NB4 (cell line): ENCODE measurements around the gene MBLAC2.
A peak's percentile ranks its signal among the peaks of the same experiment; 100 is the strongest.

ENCODE experiments used
- DNase-seq: peaks from one replicate; pipeline ENCODE4 v3.0.0; 2010; ENCODE audit warnings: low read depth
- H3K4me3 ChIP-seq: one replicate; pipeline ENCODE4 v1.5.1; 2011; ENCODE audit warnings: mild to moderate bottlenecking, low read depth, low read length, moderate library complexity
- MYC ChIP-seq: IDR thresholded peaks from 2 replicates; pipeline ENCODE4 v1.6.1; 2011; ENCODE audit warnings: low read depth, low read length
- POLR2A ChIP-seq: IDR thresholded peaks from 2 replicates; pipeline ENCODE4 v1.6.1; 2011; ENCODE audit warnings: mild to moderate bottlenecking; ENCODE audit not compliant: insufficient read length; ENCODE audit errors: extremely low read depth
- TF ChIP-seq, protein P1 (sequence below): IDR thresholded peaks from 2 replicates; pipeline ENCODE4 v1.6.1; 2011; ENCODE audit warnings: low read depth, low read length
- TF ChIP-seq, protein P2 (sequence below): IDR thresholded peaks from one replicate; pipeline ENCODE4 v1.5.1; 2012; ENCODE audit warnings: low read depth, low read length

The MBLAC2 gene

GRCh38 chr5:90421136-90421535, 53.4 kb downstream of the MBLAC2 start:
- DNase-seq, result peak; percentile 8
- TF ChIP-seq, protein P1, sequence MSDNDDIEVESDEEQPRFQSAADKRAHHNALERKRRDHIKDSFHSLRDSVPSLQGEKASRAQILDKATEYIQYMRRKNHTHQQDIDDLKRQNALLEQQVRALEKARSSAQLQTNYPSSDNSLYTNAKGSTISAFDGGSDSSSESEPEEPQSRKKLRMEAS, result no peak
- TF ChIP-seq, protein P2, sequence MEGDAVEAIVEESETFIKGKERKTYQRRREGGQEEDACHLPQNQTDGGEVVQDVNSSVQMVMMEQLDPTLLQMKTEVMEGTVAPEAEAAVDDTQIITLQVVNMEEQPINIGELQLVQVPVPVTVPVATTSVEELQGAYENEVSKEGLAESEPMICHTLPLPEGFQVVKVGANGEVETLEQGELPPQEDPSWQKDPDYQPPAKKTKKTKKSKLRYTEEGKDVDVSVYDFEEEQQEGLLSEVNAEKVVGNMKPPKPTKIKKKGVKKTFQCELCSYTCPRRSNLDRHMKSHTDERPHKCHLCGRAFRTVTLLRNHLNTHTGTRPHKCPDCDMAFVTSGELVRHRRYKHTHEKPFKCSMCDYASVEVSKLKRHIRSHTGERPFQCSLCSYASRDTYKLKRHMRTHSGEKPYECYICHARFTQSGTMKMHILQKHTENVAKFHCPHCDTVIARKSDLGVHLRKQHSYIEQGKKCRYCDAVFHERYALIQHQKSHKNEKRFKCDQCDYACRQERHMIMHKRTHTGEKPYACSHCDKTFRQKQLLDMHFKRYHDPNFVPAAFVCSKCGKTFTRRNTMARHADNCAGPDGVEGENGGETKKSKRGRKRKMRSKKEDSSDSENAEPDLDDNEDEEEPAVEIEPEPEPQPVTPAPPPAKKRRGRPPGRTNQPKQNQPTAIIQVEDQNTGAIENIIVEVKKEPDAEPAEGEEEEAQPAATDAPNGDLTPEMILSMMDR, result no peak
- TF ChIP-seq POLR2A (no peak), MYC (no peak)
- H3K4me3 ChIP-seq, result no peak overlapping the region

- H3K4me3 ChIP-seq, result no peak overlapping the region
- DNase-seq, result no peak
- TF ChIP-seq, protein P1, result no peak
- no peak for TF ChIP-seq POLR2A
- TF ChIP-seq MYC, result no peak
- TF ChIP-seq, protein P2, result no peak
Observed at GRCh38 chr5:90418214-90418613, 56.4 kb downstream of the MBLAC2 start.

DNA sequence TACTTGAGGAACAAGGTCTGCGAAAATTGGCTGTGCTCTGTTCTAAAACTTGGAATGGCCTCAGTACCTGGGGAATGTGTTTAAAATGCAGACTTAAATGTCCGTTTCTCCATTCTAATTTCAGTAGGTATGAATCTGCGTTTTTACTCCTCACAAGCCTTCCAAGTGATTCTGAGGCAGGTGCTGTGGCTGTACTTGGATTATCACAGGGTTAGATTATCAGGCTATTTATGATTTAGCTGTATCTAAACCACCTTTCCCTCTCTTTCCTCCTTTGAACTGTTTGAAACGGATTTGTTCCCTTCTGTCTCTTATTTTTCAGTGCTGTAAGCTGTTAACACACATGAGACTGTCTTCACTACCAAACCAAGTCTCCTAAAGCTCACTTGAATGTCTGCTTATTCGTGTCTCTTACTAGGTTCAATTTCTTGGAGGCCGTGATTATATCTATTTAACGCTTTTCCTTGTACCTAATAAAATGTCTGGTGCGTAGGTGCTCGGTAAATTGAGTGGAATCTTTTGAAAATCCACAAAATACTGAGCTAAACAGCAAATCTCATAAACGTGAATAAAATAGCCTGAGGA, 64.3 kb downstream of the MBLAC2 start:
- H3K4me3 ChIP-seq, result peak overlapping the region; percentile 99
- DNase-seq, result peak; percentile 28
- TF ChIP-seq, protein P1, result no peak
- TF ChIP-seq MYC, result no peak
- no peak for TF ChIP-seq POLR2A
- TF ChIP-seq, protein P2, result no peak

GRCh38 chr5:90409318-90410177, 65.0 kb downstream of the MBLAC2 start, which contains the start of gene CETN3:
Gene CETN3 (minus strand): TSS chr5:90409756. CDS start chr5:90409661, 95 bp downstream.
- peak; percentile 94 for TF ChIP-seq POLR2A
- TF ChIP-seq, protein P1, result peak; percentile 72
- peak; percentile 74 for TF ChIP-seq MYC
- TF ChIP-seq, protein P2, result no peak
- peak within 1 kb of the TSS; percentile 99 for H3K4me3 ChIP-seq
- peak; percentile 94 for DNase-seq

GRCh38 chr5:90408571-90409317, 65.8 kb downstream of the MBLAC2 start:
- TF ChIP-seq, protein P1, result no peak
- TF ChIP-seq, protein P2, result no peak
- TF ChIP-seq POLR2A, result no peak
- DNase-seq, result no peak
- H3K4me3 ChIP-seq, result peak overlapping the region; percentile 93
